Occipital lobe (tissue), 2 donors: ENCODE measurements around the gene SLC35F3. TPM values are rescaled to one million over a fixed set of nuclear protein-coding genes. Genes with fewer than 3 reads are reported as not detected.

Experiments
- DNase-seq: peaks from one replicate; lab custom pipeline; 2025; lab: John Stamatoyannopoulos, UW
- total RNA-seq: library from RNA; depleted of rRNA; stranded (reverse); fragments of >200 nt; gene quantifications from one replicate; pipeline ENCODE4 v1.2.3, GENCODE V29; 2014

SLC35F3 gene
- total RNA-seq, 1 donor from 2014 or later, result 0.78 TPM

- no peak for DNase-seq
These were observed 4.7 kb downstream of the SLC35F3 start for GRCh38 chr1:233909195-233909594.

GRCh38 chr1:233912447-233912846 lies 8.0 kb downstream of the SLC35F3 start:
- no peak for DNase-seq

GRCh38 chr1:233912909-233913308 lies 8.4 kb downstream of the SLC35F3 start:
- no peak for DNase-seq

GRCh38 chr1:233916706-233917105 lies 12.2 kb downstream of the SLC35F3 start:
- no peak for DNase-seq

- DNase-seq, result no peak
These were observed 15.3 kb downstream of the SLC35F3 start for GRCh38 chr1:233919786-233920185.

- no peak for DNase-seq
These were observed 23.6 kb downstream of the SLC35F3 start for GRCh38 chr1:233928123-233928522.

- no peak for DNase-seq
These were observed 28.9 kb downstream of the SLC35F3 start for GRCh38 chr1:233933339-233933738.

- no peak for DNase-seq
These were observed 30.9 kb downstream of the SLC35F3 start for GRCh38 chr1:233935297-233935868.

- no peak for DNase-seq
These were observed 31.9 kb downstream of the SLC35F3 start for GRCh38 chr1:233936422-233936821.

- DNase-seq, result no peak
These were observed 32.4 kb downstream of the SLC35F3 start for GRCh38 chr1:233936842-233937241.

GRCh38 chr1:233938476-233938875 lies 34.0 kb downstream of the SLC35F3 start:
- no peak for DNase-seq

- DNase-seq, result no peak
These were observed 35.0 kb downstream of the SLC35F3 start for GRCh38 chr1:233939451-233939850.

- DNase-seq, result no peak
These were observed 36.4 kb downstream of the SLC35F3 start for GRCh38 chr1:233940908-233941307.

GRCh38 chr1:233944601-233945000 lies 40.1 kb downstream of the SLC35F3 start:
- DNase-seq, result no peak

- no peak for DNase-seq
These were observed 41.1 kb downstream of the SLC35F3 start for GRCh38 chr1:233945573-233945972.

GRCh38 chr1:233945979-233946378 lies 41.5 kb downstream of the SLC35F3 start:
- no peak for DNase-seq

- DNase-seq, result no peak
These were observed 42.2 kb downstream of the SLC35F3 start for GRCh38 chr1:233946724-233947123.

GRCh38 chr1:233951804-233952203 lies 47.3 kb downstream of the SLC35F3 start:
- DNase-seq, result no peak

GRCh38 chr1:233957691-233958090 lies 53.2 kb downstream of the SLC35F3 start:
- no peak for DNase-seq

- no peak for DNase-seq
These were observed 54.6 kb downstream of the SLC35F3 start for GRCh38 chr1:233959102-233959501.

GRCh38 chr1:233959971-233960370 lies 55.5 kb downstream of the SLC35F3 start:
- no peak for DNase-seq

GRCh38 chr1:233960386-233960785 lies 55.9 kb downstream of the SLC35F3 start:
- no peak for DNase-seq

GRCh38 chr1:233962878-233963277 lies 58.4 kb downstream of the SLC35F3 start:
- no peak for DNase-seq

- no peak for DNase-seq
These were observed 61.4 kb downstream of the SLC35F3 start for GRCh38 chr1:233965856-233966255.
